ENCODE data around the gene COG5.

Gene COG5

GRCh38 chr7:107605218-107605815 is 41.6 kb upstream of the COG5 start:
- TF ChIP-seq CTCF (IDR thresholded peaks at IDR 0.05; ENCODE audit: low read depth, low read length), result no peak
- H3K4me3 ChIP-seq (ENCODE audit: low read depth, low read length), result no peak overlapping the region
- H3K27me3 ChIP-seq, result no peaks in the 10 kb centered on the region
- H3K9me3 ChIP-seq, result no peaks in the 10 kb centered on the region
- peaks cover 13% of the 10 kb centered on the region for H3K4me1 ChIP-seq
- no peaks in the 10 kb centered on the region for H3K36me3 ChIP-seq
- no peak for DNase-seq

GRCh38 chr7:107600816-107601215 is 37.1 kb upstream of the COG5 start:
- H3K9me3 ChIP-seq, result no peaks in the 10 kb centered on the region
- H3K4me1 ChIP-seq, result no peaks in the 10 kb centered on the region
- H3K27me3 ChIP-seq, result no peaks in the 10 kb centered on the region
- no peak for DNase-seq
- H3K4me3 ChIP-seq (ENCODE audit: low read depth, low read length), result no peak overlapping the region
- TF ChIP-seq CTCF (IDR thresholded peaks at IDR 0.05; ENCODE audit: low read depth, low read length), result no peak
- H3K36me3 ChIP-seq, result no peaks in the 10 kb centered on the region

- Histone ChIP-seq H3K9me3 (no peaks in the 10 kb centered on the region), H3K27me3 (no peaks in the 10 kb centered on the region), H3K36me3 (no peaks in the 10 kb centered on the region; the same call in 1 of the 2 replicates), H3K4me1 (no peaks in the 10 kb centered on the region), H3K4me3 (ENCODE audit: low read depth, low read length) (no peak overlapping the region)
- no peak for TF ChIP-seq CTCF (IDR thresholded peaks at IDR 0.05; ENCODE audit: low read depth, low read length)
- no peak for DNase-seq
Observed at GRCh38 chr7:107599262-107599661, 35.5 kb upstream of the COG5 start.

GRCh38 chr7:107597953-107598352 is 34.2 kb upstream of the COG5 start:
- H3K4me3 ChIP-seq (ENCODE audit: low read depth, low read length), result no peak overlapping the region
- H3K36me3 ChIP-seq, result no peaks in the 10 kb centered on the region; the same call in 1 of the 2 replicates
- H3K4me1 ChIP-seq, result no peaks in the 10 kb centered on the region
- no peak for TF ChIP-seq CTCF (IDR thresholded peaks at IDR 0.05; ENCODE audit: low read depth, low read length)
- H3K9me3 ChIP-seq, result no peaks in the 10 kb centered on the region
- no peaks in the 10 kb centered on the region for H3K27me3 ChIP-seq
- DNase-seq, result no peak

GRCh38 chr7:107597582-107597916 is 33.8 kb upstream of the COG5 start:
- Histone ChIP-seq H3K27me3 (no peaks in the 10 kb centered on the region), H3K36me3 (no peaks in the 10 kb centered on the region; the same call in 1 of the 2 replicates), H3K4me3 (ENCODE audit: low read depth, low read length) (no peak overlapping the region), H3K4me1 (no peaks in the 10 kb centered on the region), H3K9me3 (no peaks in the 10 kb centered on the region)
- no peak for TF ChIP-seq CTCF (IDR thresholded peaks at IDR 0.05; ENCODE audit: low read depth, low read length)
- no peak for DNase-seq

- Histone ChIP-seq H3K4me3 (ENCODE audit: low read depth, low read length) (no peak overlapping the region), H3K27me3 (no peaks in the 10 kb centered on the region), H3K9me3 (no peaks in the 10 kb centered on the region), H3K4me1 (no peaks in the 10 kb centered on the region), H3K36me3 (no peaks in the 10 kb centered on the region; the same call in 1 of the 2 replicates)
- no peak for DNase-seq
- TF ChIP-seq CTCF (IDR thresholded peaks at IDR 0.05; ENCODE audit: low read depth, low read length), result no peak
Observed at GRCh38 chr7:107596881-107597581, 33.3 kb upstream of the COG5 start.
